ENCODE data around the gene SLC25A48. TPM values are rescaled to one million over a fixed set of nuclear protein-coding genes. Genes with fewer than 3 reads are reported as not detected.

The SLC25A48 gene
- total RNA-seq = not detected
- polyA plus RNA-seq = not detected
- long read RNA-seq, donor 1 = 0 reads
- long read RNA-seq, donor 2 = 0 reads
- long read RNA-seq, donor 3 = 0 reads
- long read RNA-seq, donor 4 = 0 reads
- long read RNA-seq, donor 5 = 0 reads
- long read RNA-seq, donor 6 = 0 reads
- long read RNA-seq, donor 7 = 0 reads
- long read RNA-seq, donor 8 = 0 reads
- long read RNA-seq, donor 9 = 0 reads
- long read RNA-seq, donor 10 = 0 reads

GRCh38 chr5:135834639-135835529, at the start of gene SLC25A48:
SLC25A48 (plus strand) TSS chr5:135834663; CDS start chr5:135834848, 185 bp downstream.
- intact Hi-C loops (cut with DNase I) = loop anchor here (5.0 kb wide), 2 partner anchors 283 to 363 kb away; no protein-coding TSS in a partner anchor

GRCh38 chr5:135800656-135801055, 33.8 kb upstream of the SLC25A48 start:
- no peaks in the 10 kb centered on the region for H3K9me3 ChIP-seq (replicated peaks in 1 of 3)
- DNase-seq = no peak
- peaks cover 21% of the 10 kb centered on the region for H3K27me3 ChIP-seq
- TF ChIP-seq CTCF (IDR thresholded peaks at IDR 0.05) = no peak
- TF ChIP-seq POLR2A (IDR thresholded peaks at IDR 0.05) = no peak
- H3K4me3 ChIP-seq = no peak overlapping the region
- 56 to 77% (median 67%) methylated on average over 10 of the region's 10 CpGs for WGBS, 4 donors
- intact Hi-C loops (cut with DNase I) = no loop called here
- H3K36me3 ChIP-seq (replicated peaks in 1 of 2) = no peaks in the 10 kb centered on the region
- no peaks in the 10 kb centered on the region for H3K4me1 ChIP-seq (replicated peaks in 1 of 2)
- H3K27ac ChIP-seq = no peak overlapping the region

More at GRCh38 chr5:135834639-135835529, at the start of gene SLC25A48:
- no peak within 1 kb of the TSS for H3K27ac ChIP-seq
- peaks cover 40% of the 10 kb centered on the region for H3K27me3 ChIP-seq
- H3K36me3 ChIP-seq (replicated peaks in 1 of 2) = no peaks in the 10 kb centered on the region
- no peak within 1 kb of the TSS for H3K4me3 ChIP-seq
- H3K9me3 ChIP-seq (replicated peaks in 1 of 3) = no peaks in the 10 kb centered on the region
- TF ChIP-seq CTCF (IDR thresholded peaks at IDR 0.05) = peak in 2 of 6 experiments; percentile 39 to 40
- no peak for TF ChIP-seq POLR2A (IDR thresholded peaks at IDR 0.05)
- WGBS, 4 donors = 2 to 5% (median 3%) methylated on average over 13 to 68 of the region's 68 CpGs
- no peaks in the 10 kb centered on the region for H3K4me1 ChIP-seq (replicated peaks in 1 of 2)
- peak in 3 of 7 donors; percentile 23 to 28 (median 25) for DNase-seq

GRCh38 chr5:135810188-135810943, 24.1 kb upstream of the SLC25A48 start:
- Histone ChIP-seq H3K36me3 (replicated peaks in 1 of 2) (no peaks in the 10 kb centered on the region), H3K4me3 (no peak overlapping the region), H3K9me3 (replicated peaks in 1 of 3) (no peaks in the 10 kb centered on the region), H3K27me3 (no peaks in the 10 kb centered on the region), H3K4me1 (replicated peaks in 1 of 2) (no peaks in the 10 kb centered on the region), H3K27ac (no peak overlapping the region)
- DNase-seq = no peak
- WGBS, 4 donors = 80 to 88% (median 84%) methylated on average over 7 of the region's 7 CpGs
- TF ChIP-seq CTCF (IDR thresholded peaks at IDR 0.05) = no peak
- no peak for TF ChIP-seq POLR2A (IDR thresholded peaks at IDR 0.05)
- intact Hi-C loops (cut with DNase I) = no loop called here

GRCh38 chr5:135811007-135811406, 23.5 kb upstream of the SLC25A48 start:
- Histone ChIP-seq H3K27ac (no peak overlapping the region), H3K36me3 (replicated peaks in 1 of 2) (no peaks in the 10 kb centered on the region), H3K4me3 (no peak overlapping the region), H3K9me3 (replicated peaks in 1 of 3) (no peaks in the 10 kb centered on the region), H3K27me3 (no peaks in the 10 kb centered on the region), H3K4me1 (replicated peaks in 1 of 2) (no peaks in the 10 kb centered on the region)
- no peak for DNase-seq
- 85 to 97% (median 88%) methylated on average over 3 to 4 of the region's 4 CpGs for WGBS, 4 donors
- TF ChIP-seq POLR2A (IDR thresholded peaks at IDR 0.05) (no peak), CTCF (IDR thresholded peaks at IDR 0.05) (no peak)
- intact Hi-C loops (cut with DNase I) = no loop called here
